Vagina (tissue), 2 donors: Measurements from ENCODE around the gene CD300LB.

Source experiments
- CTCF ChIP-seq, 3 experiments: fragments of 450-650 bp in 2 of 3; fragments of 200-600 bp in 1 of 3; sonication (generic) in 1 of 3; IDR thresholded peaks; one replicate each; pipeline ENCODE4 v1.5.1; 2017 to 2019; ENCODE audit warnings: antibody characterized with exemption in 3 of 3, mild to moderate bottlenecking in 2 of 3, moderate library complexity in 2 of 3
- POLR2AphosphoS5 ChIP-seq, 2 donors: sonication (generic); formaldehyde crosslinking; IDR thresholded peaks; one replicate each; pipeline ENCODE4 v1.9.0; 2017; ENCODE audit warnings: antibody characterized with exemption in 2 of 2, mild to moderate bottlenecking in 2 of 2, low read depth in 1 of 2; ENCODE audit not compliant: insufficient read depth in 1 of 2

- no peak for TF ChIP-seq POLR2AphosphoS5 (IDR thresholded peaks at IDR 0.05; ENCODE audit: insufficient read depth in 1 of 2, low read depth in 1 of 2)
- no peak for TF ChIP-seq CTCF (IDR thresholded peaks at IDR 0.05)
Measured at GRCh38 chr17:74547264-74547663, 16.0 kb upstream of the CD300LB start.
